ENCODE results near the gene NLRP2B. TPM values are rescaled to one million over a fixed set of nuclear protein-coding genes. Genes with fewer than 3 reads are reported as not detected.

NLRP2B gene
- total and polyA plus RNA-seq, 2 of the 4 experiments (the other 2 are of a cell fraction), result not detected

- H3K9ac ChIP-seq (ENCODE audit: low read depth, low read length), result no peak overlapping the region
- H3K14ac ChIP-seq (replicated peaks; ENCODE audit: low read depth, low read length), result no peak overlapping the region
- no peak overlapping the region for H3K4me2 ChIP-seq (ENCODE audit: low read depth, low read length)
- no peaks in the 10 kb centered on the region for H3K9me1 ChIP-seq (ENCODE audit: insufficient read depth, low read length)
- no peak overlapping the region for H3K4ac ChIP-seq (ENCODE audit: low read depth, low read length)
- no peak overlapping the region for H2AK9ac ChIP-seq (replicated peaks; ENCODE audit: low read depth, low read length, poor library complexity)
- H4K8ac ChIP-seq (ENCODE audit: low read depth in 2 of 2, low read length in 2 of 2), result no peak overlapping the region
- H2BK20ac ChIP-seq (ENCODE audit: low read depth, low read length), result no peak overlapping the region
- H4K91ac ChIP-seq (ENCODE audit: insufficient read depth, low read depth, low read length), result no peak overlapping the region
- BruUV-seq (replicated peaks), result no TSS peak
- no peak overlapping the region for H3K23ac ChIP-seq (ENCODE audit: low read depth, low read length)
- ChIA-PET CTCF (no interaction called here), POLR2A (ENCODE audit: unreplicated experiment) (no interaction called here)
- no peak overlapping the region for H3K56ac ChIP-seq (ENCODE audit: extremely low read depth, insufficient read depth, low read length)
- no peak overlapping the region for H2AK5ac ChIP-seq (ENCODE audit: low read depth, low read length)
- no peaks in the 10 kb centered on the region for H3K27me3 ChIP-seq (ENCODE audit: control insufficient read depth, insufficient read depth, low read length)
- DNase-seq (no peak), ATAC-seq (ENCODE audit: low read depth) (no peak)
- H2BK120ac ChIP-seq (ENCODE audit: low read depth, low read length), result no peak overlapping the region
- no peaks in the 10 kb centered on the region for H3K9me3 ChIP-seq (ENCODE audit: control insufficient read depth, insufficient read depth, low read length)
- H3K18ac ChIP-seq (ENCODE audit: low read depth, low read length), result no peak overlapping the region
- no peaks in the 10 kb centered on the region for H3K79me1 ChIP-seq (ENCODE audit: low read depth in 1 of 2, low read length in 2 of 2)
- dilution Hi-C loops (cut with HindIII; ENCODE audit: low sequenced_read_pairs, unreplicated experiment) (no loop called here), in situ Hi-C loops (cut with MboI; ENCODE audit: low sequenced_read_pairs) (no loop called here), intact Hi-C loops (cut with micrococcal nuclease) (no loop called here)
- H2BK5ac ChIP-seq (ENCODE audit: low read depth, low read length, poor library complexity, severe bottlenecking), result no peak overlapping the region
- no peaks in the 10 kb centered on the region for H3K4me1 ChIP-seq (ENCODE audit: control insufficient read depth, insufficient read depth, low read length)
- no peak overlapping the region for H4K5ac ChIP-seq (ENCODE audit: low read depth, low read length)
- no peak overlapping the region for H2BK15ac ChIP-seq (ENCODE audit: low read depth, low read length)
- no CpG with 5 or more reads among the region's 1 CpG for WGBS, 2 experiments (ENCODE audit: extremely low coverage in 2 of 2, insufficient read length in 1 of 2)
- no peak overlapping the region for H2AFZ ChIP-seq (replicated peaks; ENCODE audit: low read length, poor library complexity)
- TF ChIP-seq MAFK (IDR thresholded peaks at IDR 0.05; ENCODE audit: low read depth, low read length) (no peak), ELK1 (IDR thresholded peaks at IDR 0.05; ENCODE audit: borderline replicate concordance, low read depth, low read length) (no peak), POLR2A (IDR thresholded peaks at IDR 0.05; ENCODE audit: low read depth, low read length) (no peak), BHLHE40 (IDR thresholded peaks at IDR 0.05; ENCODE audit: low read depth, low read length) (no peak), MAZ (IDR thresholded peaks at IDR 0.05; ENCODE audit: borderline replicate concordance, low read depth, low read length) (no peak), RCOR1 (IDR thresholded peaks at IDR 0.05; ENCODE audit: insufficient replicate concordance, low read length) (no peak), RFX5 (IDR thresholded peaks at IDR 0.05; ENCODE audit: low read depth, low read length) (no peak), CHD1 (IDR thresholded peaks at IDR 0.05; ENCODE audit: low read depth, low read length) (no peak), SMC3 (IDR thresholded peaks at IDR 0.05; ENCODE audit: low read depth, low read length) (no peak), CTCF (conservative IDR thresholded peaks at IDR 0.05; ENCODE audit: low read depth, low read length) (no peak), CEBPB (IDR thresholded peaks at IDR 0.05; ENCODE audit: low read depth, low read length) (no peak), MXI1 (IDR thresholded peaks at IDR 0.05; ENCODE audit: borderline replicate concordance, low read depth, low read length) (no peak), NFE2L2 (IDR thresholded peaks at IDR 0.05; ENCODE audit: low read depth, low read length) (no peak), USF2 (IDR thresholded peaks at IDR 0.05; ENCODE audit: low read depth, low read length) (no peak), RAD21 (IDR thresholded peaks at IDR 0.05; ENCODE audit: low read length) (no peak), FOS (IDR thresholded peaks at IDR 0.05; ENCODE audit: low read depth, low read length) (no peak)
- no peak overlapping the region for H3K4me3 ChIP-seq (ENCODE audit: insufficient read depth, low read depth, low read length)
- no peak overlapping the region for H3K27ac ChIP-seq (ENCODE audit: insufficient read depth, low read length)
- H4K20me1 ChIP-seq (ENCODE audit: insufficient read depth, low read length), result no peaks in the 10 kb centered on the region
- no peaks in the 10 kb centered on the region for H3K36me3 ChIP-seq (ENCODE audit: control insufficient read depth, insufficient read depth, low read length)
These were observed 13.1 kb downstream of the NLRP2B start for GRCh38 chrX:57667010-57667409.
